ENCODE data around the gene TPGS1. TPM values are rescaled to one million over a fixed set of nuclear protein-coding genes. Genes with fewer than 3 reads are reported as not detected.
A peak's percentile ranks its signal among the peaks of the same experiment; 100 is the strongest.

The TPGS1 gene
- total RNA-seq, 1 experiment from 2014 or later: 11.5 TPM

GRCh38 chr19:513368-514165 lies 6.3 kb downstream of the TPGS1 start:
- no peak overlapping the region for H3K4me3 Mint-ChIP-seq (ENCODE audit: unreplicated experiment)
- CTCF ChIA-PET: no interaction called here
- H3K27ac Mint-ChIP-seq (ENCODE audit: unreplicated experiment): no peak overlapping the region
- peaks cover 13% of the 10 kb centered on the region for H3K4me1 ChIP-seq
- no TSS peak for BruUV-seq (replicated peaks)
- no peak for TF ChIP-seq CTCF (IDR thresholded peaks at IDR 0.05; ENCODE audit: insufficient read depth in 1 of 2, low read depth in 1 of 2, low read length in 1 of 2, severe bottlenecking in 1 of 2, unreplicated experiment in 1 of 2)
- 0 out of 2 replicates have a peak, but pooled peaks cover 2% of the 10 kb centered on the region for H3K36me3 ChIP-seq (ENCODE audit: control insufficient read depth, insufficient read depth, low read length)
- no peaks in the 10 kb centered on the region for H3K9me3 ChIP-seq
- H3K27me3 Mint-ChIP-seq (ENCODE audit: insufficient read depth, unreplicated experiment): no peaks in the 10 kb centered on the region
- peaks cover 16% of the 10 kb centered on the region for H3K4me1 Mint-ChIP-seq (ENCODE audit: low read depth, unreplicated experiment)
- peaks cover 35% of the 10 kb centered on the region for H3K36me3 Mint-ChIP-seq (ENCODE audit: insufficient read depth, unreplicated experiment)
- POLR2A ChIA-PET: no interaction called here
- H3K27me3 ChIP-seq (replicated peaks; ENCODE audit: control insufficient read depth, insufficient read depth, low read length): no peaks in the 10 kb centered on the region
- intact Hi-C loops (cut with micrococcal nuclease; ENCODE audit: unreplicated experiment): no loop called here
- no peaks in the 10 kb centered on the region for H3K9me3 Mint-ChIP-seq (ENCODE audit: unreplicated experiment)
- DNase-seq: no peak
- H3K4me3 ChIP-seq (ENCODE audit: low read depth, low read length): no peak overlapping the region

- H3K4me1 Mint-ChIP-seq (ENCODE audit: low read depth, unreplicated experiment): peaks cover 16% of the 10 kb centered on the region
- no peak overlapping the region for H3K4me3 Mint-ChIP-seq (ENCODE audit: unreplicated experiment)
- 0 out of 2 replicates have a peak, but pooled peaks cover 2% of the 10 kb centered on the region for H3K36me3 ChIP-seq (ENCODE audit: control insufficient read depth, insufficient read depth, low read length)
- TF ChIP-seq CTCF (IDR thresholded peaks at IDR 0.05; ENCODE audit: insufficient read depth in 1 of 2, low read depth in 1 of 2, low read length in 1 of 2, severe bottlenecking in 1 of 2, unreplicated experiment in 1 of 2): no peak
- H3K9me3 Mint-ChIP-seq (ENCODE audit: unreplicated experiment): no peaks in the 10 kb centered on the region
- peaks cover 13% of the 10 kb centered on the region for H3K4me1 ChIP-seq
- intact Hi-C loops (cut with micrococcal nuclease; ENCODE audit: unreplicated experiment): no loop called here
- CTCF ChIA-PET: no interaction called here
- H3K9me3 ChIP-seq: no peaks in the 10 kb centered on the region
- H3K27me3 Mint-ChIP-seq (ENCODE audit: insufficient read depth, unreplicated experiment): no peaks in the 10 kb centered on the region
- POLR2A ChIA-PET: no interaction called here
- H3K27ac Mint-ChIP-seq (ENCODE audit: unreplicated experiment): no peak overlapping the region
- peaks cover 35% of the 10 kb centered on the region for H3K36me3 Mint-ChIP-seq (ENCODE audit: insufficient read depth, unreplicated experiment)
- no peaks in the 10 kb centered on the region for H3K27me3 ChIP-seq (replicated peaks; ENCODE audit: control insufficient read depth, insufficient read depth, low read length)
- no TSS peak for BruUV-seq (replicated peaks)
- no peak for DNase-seq
- no peak overlapping the region for H3K4me3 ChIP-seq (ENCODE audit: low read depth, low read length)
Observed at GRCh38 chr19:514166-514663, 6.9 kb downstream of the TPGS1 start.

- Histone ChIP-seq H3K9me3 (no peaks in the 10 kb centered on the region), H3K4me3 (ENCODE audit: low read depth, low read length) (no peak overlapping the region), H3K36me3 (ENCODE audit: control insufficient read depth, insufficient read depth, low read length) (0 out of 2 replicates have a peak, but pooled peaks cover 2% of the 10 kb centered on the region), H3K27me3 (replicated peaks; ENCODE audit: control insufficient read depth, insufficient read depth, low read length) (no peaks in the 10 kb centered on the region), H3K4me1 (peaks cover 13% of the 10 kb centered on the region)
- H3K9me3 Mint-ChIP-seq (ENCODE audit: unreplicated experiment): no peaks in the 10 kb centered on the region
- H3K27me3 Mint-ChIP-seq (ENCODE audit: insufficient read depth, unreplicated experiment): no peaks in the 10 kb centered on the region
- peaks cover 16% of the 10 kb centered on the region for H3K4me1 Mint-ChIP-seq (ENCODE audit: low read depth, unreplicated experiment)
- CTCF ChIA-PET: interaction anchor here (1.0 kb wide), 2 partner anchors 11 kb away, joined by 3 to 7 read pairs; partner anchors contain the start of gene TPGS1
- no peak overlapping the region for H3K27ac Mint-ChIP-seq (ENCODE audit: unreplicated experiment)
- peaks cover 24% of the 10 kb centered on the region for H3K36me3 Mint-ChIP-seq (ENCODE audit: insufficient read depth, unreplicated experiment)
- no peak for TF ChIP-seq CTCF (IDR thresholded peaks at IDR 0.05; ENCODE audit: insufficient read depth in 1 of 2, low read depth in 1 of 2, low read length in 1 of 2, severe bottlenecking in 1 of 2, unreplicated experiment in 1 of 2)
- no peak overlapping the region for H3K4me3 Mint-ChIP-seq (ENCODE audit: unreplicated experiment)
- no TSS peak for BruUV-seq (replicated peaks)
- DNase-seq: peak; percentile 61 to 84
- POLR2A ChIA-PET: interaction anchor here (0.6 to 1.1 kb wide), 2 partner anchors 10 to 13 kb away, joined by 5 read pairs; partner anchors contain the start of gene CDC34
- intact Hi-C loops (cut with micrococcal nuclease; ENCODE audit: unreplicated experiment): no loop called here
Observed at GRCh38 chr19:517721-518597, 10.7 kb downstream of the TPGS1 start.
